Esophagus (tissue), 2 donors: ENCODE results near the gene FAIM2. TPM values are rescaled to one million over a fixed set of nuclear protein-coding genes. Genes with fewer than 3 reads are reported as not detected.

ENCODE experiments used
- H3K27ac ChIP-seq, 2 donors: one replicate each; pipeline ENCODE4 v1.5.1; 2013; ENCODE audit warnings: low read depth in 2 of 2, mild to moderate bottlenecking in 2 of 2, inconsistent platforms in 1 of 2, low read length in 1 of 2, moderate library complexity in 1 of 2
- H3K27me3 ChIP-seq, 2 donors: one replicate each; pipeline ENCODE4 v1.6.1; 2013; ENCODE audit warnings: low read length in 2 of 2, control low read depth in 1 of 2, mild to moderate bottlenecking in 1 of 2; ENCODE audit not compliant: insufficient read depth in 2 of 2, control insufficient read depth in 1 of 2
- H3K36me3 ChIP-seq, 2 donors: one replicate each; pipeline ENCODE4 v1.6.1; 2013; ENCODE audit warnings: low read length in 1 of 2; ENCODE audit not compliant: control insufficient read depth in 2 of 2, insufficient read depth in 2 of 2
- H3K4me1 ChIP-seq, 2 donors: one replicate each; pipeline ENCODE4 v1.6.1; 2013; ENCODE audit warnings: low read length in 1 of 2; ENCODE audit not compliant: control insufficient read depth in 2 of 2, insufficient read depth in 2 of 2
- H3K4me3 ChIP-seq, 2 donors: one replicate each; pipeline ENCODE4 v1.5.1; 2013; ENCODE audit warnings: low read length in 2 of 2, mild to moderate bottlenecking in 2 of 2, low read depth in 1 of 2, moderate library complexity in 1 of 2
- H3K9me3 ChIP-seq, 2 donors: one replicate each; pipeline ENCODE4 v1.6.1; 2013; ENCODE audit warnings: mild to moderate bottlenecking in 2 of 2, low read depth in 1 of 2, low read length in 1 of 2, moderate library complexity in 1 of 2; ENCODE audit not compliant: control insufficient read depth in 2 of 2, insufficient read depth in 1 of 2
- WGBS, 2 donors: extraction: QIAGEN DNeasy Blood & Tissue Kit; methylation state at CpG; one replicate each; pipeline ENCODE4 v1.1.7; 2013; 5-methylcytosine and 5-hydroxymethylcytosine counted together
- polyA plus RNA-seq, 2 donors: library from polyadenylated mRNA; stranded (reverse); fragments of 200-250 nt; gene quantifications; one replicate each; pipeline ENCODE4 v1.2.3, GENCODE V29; 2013
- donor health status: healthy with polysubstance abuse.
- donor health status: Bipolar disorder and iron deficiency.

The FAIM2 gene
- polyA plus RNA-seq, 2 donors = 0.36 to 0.39 TPM

DNA sequence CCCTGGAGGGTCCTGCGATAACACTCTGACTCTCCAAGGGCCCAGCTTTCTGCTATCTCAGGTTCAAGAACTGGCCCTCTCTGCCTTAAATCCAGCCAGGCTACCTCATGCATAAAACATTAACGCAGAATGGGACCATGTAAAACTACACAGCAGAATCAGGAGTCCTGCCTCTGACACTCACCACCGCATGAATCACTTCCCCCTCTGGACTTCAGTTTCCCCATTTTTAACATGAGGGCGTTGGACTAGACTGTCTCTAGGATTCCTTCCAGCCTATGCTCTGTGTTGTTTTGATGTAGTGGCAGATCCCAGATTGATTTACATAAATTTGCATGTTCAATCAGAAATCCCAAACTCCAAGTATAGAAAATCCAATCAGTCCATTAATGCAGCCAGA is 78.8 kb downstream of the FAIM2 start:
- WGBS, 2 donors = 51 to 66% methylated on average over 4 of the region's 4 CpGs

DNA sequence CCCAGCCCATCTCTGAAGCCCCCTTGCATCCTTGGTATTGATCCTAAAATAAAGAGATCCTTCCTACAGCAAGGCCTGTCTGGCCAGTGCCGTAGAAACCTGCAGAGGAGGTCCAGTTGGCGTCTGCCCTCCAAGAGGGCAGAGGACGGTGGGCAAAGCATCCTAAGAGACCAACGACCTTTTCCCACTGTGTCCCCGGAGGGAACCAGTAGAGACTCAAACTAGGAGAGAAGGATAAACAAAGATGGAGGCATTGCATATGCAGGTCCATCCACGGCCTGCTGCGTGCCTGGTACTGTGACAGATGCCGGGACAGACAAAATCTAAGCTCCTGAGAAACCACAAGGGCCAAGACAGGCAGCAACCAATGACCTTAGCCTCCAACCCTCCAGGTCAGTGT is 79.3 kb downstream of the FAIM2 start:
- Histone ChIP-seq H3K4me3 (no peak overlapping the region), H3K27ac (peak overlapping the region in 1 of 2 donors; percentile 24), H3K4me1 (peaks cover 2 to 15% of the 10 kb centered on the region in 2 donors), H3K9me3 (no peaks in the 10 kb centered on the region), H3K27me3 (no peaks in the 10 kb centered on the region), H3K36me3 (no peaks in the 10 kb centered on the region)
- 83 to 88% methylated on average over 8 of the region's 8 CpGs for WGBS, 2 donors

More for the DNA sequence above, 78.8 kb downstream of the FAIM2 start:
- H3K9me3 ChIP-seq = no peaks in the 10 kb centered on the region
- H3K36me3 ChIP-seq = no peaks in the 10 kb centered on the region
- H3K27me3 ChIP-seq = no peaks in the 10 kb centered on the region
- H3K4me3 ChIP-seq = no peak overlapping the region
- H3K27ac ChIP-seq = peak overlapping the region in 1 of 2 donors; percentile 24
- peaks cover 2 to 15% of the 10 kb centered on the region in 2 donors for H3K4me1 ChIP-seq

GRCh38 chr12:49823951-49824350 is 79.7 kb downstream of the FAIM2 start:
- Histone ChIP-seq H3K4me3 (no peak overlapping the region), H3K4me1 (peaks cover 2 to 13% of the 10 kb centered on the region in 2 donors), H3K36me3 (no peaks in the 10 kb centered on the region), H3K27ac (no peak overlapping the region), H3K27me3 (no peaks in the 10 kb centered on the region), H3K9me3 (no peaks in the 10 kb centered on the region)
- WGBS, 2 donors = 75 to 86% methylated on average over 6 of the region's 6 CpGs

GRCh38 chr12:49823350-49823749 is 80.3 kb downstream of the FAIM2 start:
- Histone ChIP-seq H3K27me3 (no peaks in the 10 kb centered on the region), H3K27ac (no peak overlapping the region), H3K9me3 (no peaks in the 10 kb centered on the region), H3K4me3 (no peak overlapping the region), H3K4me1 (peaks cover 2 to 10% of the 10 kb centered on the region in 2 donors), H3K36me3 (no peaks in the 10 kb centered on the region)
- 71 to 78% methylated on average over 1 of the region's 1 CpG for WGBS, 2 donors

DNA sequence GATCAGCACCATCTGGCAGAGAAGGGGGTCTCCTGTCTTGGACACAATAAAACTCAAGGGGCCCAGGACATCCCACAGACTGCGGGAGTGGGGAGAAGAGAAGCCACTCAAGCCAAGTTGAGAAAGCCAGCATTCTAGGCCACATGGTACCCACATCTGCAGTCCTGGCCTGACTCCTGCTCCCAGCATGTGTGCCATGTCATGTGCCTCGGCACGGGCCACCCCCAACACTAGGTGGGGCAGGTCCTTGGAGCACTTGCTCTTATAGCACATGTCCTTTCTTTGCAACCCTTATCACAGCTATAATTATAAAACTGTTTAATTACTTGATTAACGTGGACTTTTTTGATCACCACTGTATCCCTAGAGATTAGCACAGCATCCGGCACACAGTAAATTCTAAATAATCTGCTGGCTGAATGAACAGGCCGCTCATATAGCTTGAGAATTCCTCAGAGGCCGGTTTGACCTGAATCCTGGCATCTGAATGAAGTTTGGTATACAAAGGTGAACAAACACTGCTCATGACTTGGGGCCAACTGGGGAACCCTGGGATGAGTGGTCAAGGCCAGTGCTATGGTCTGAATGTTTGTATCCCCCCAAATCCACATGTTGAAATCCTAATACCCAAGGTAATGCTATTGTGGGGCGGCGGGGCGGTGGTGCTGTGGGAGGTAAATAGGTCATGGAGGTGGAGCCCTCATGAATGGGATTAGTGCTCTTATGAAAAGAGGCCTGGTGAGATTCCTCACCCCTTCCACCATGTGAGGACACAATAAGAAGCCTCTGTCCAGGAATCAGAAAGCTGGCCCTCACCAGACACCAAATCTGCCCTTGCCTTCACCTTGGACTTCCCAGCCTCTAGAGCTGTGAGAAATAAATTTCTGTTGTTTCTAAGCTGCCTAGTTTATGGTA is 82.1 kb downstream of the FAIM2 start:
- Histone ChIP-seq H3K9me3 (no peaks in the 10 kb centered on the region), H3K4me1 (peaks cover 2 to 6% of the 10 kb centered on the region in 2 donors), H3K27me3 (no peaks in the 10 kb centered on the region), H3K27ac (peak overlapping the region in 1 of 2 donors; percentile 16), H3K36me3 (no peaks in the 10 kb centered on the region), H3K4me3 (no peak overlapping the region)
- 69 to 74% methylated on average over 10 of the region's 10 CpGs for WGBS, 2 donors

DNA sequence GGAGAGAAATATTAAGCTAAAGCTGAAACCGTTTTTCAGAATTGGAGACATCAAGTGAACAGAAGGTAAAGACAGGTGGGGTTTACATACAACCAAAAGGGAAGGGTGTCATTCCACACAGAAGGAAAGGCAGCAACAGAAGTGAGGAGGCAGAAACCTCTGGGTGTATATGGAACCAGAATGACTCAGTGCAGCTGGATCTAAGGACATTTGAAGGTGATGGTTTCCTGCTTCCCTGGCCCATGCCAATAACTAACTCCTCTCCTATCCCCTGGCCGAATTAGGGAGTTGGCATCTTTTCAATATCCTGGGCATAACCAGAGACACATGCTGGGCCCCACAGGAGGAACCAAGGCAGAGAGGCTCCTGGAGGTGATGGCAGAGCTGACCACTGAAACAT is 83.9 kb downstream of the FAIM2 start:
- 51 to 58% methylated on average over 2 of the region's 2 CpGs for WGBS, 2 donors
- no peaks in the 10 kb centered on the region for H3K9me3 ChIP-seq
- no peaks in the 10 kb centered on the region for H3K27me3 ChIP-seq
- H3K4me1 ChIP-seq = peaks cover 0 to 6% of the 10 kb centered on the region in 2 donors
- no peaks in the 10 kb centered on the region for H3K36me3 ChIP-seq
- no peak overlapping the region for H3K27ac ChIP-seq
- no peak overlapping the region for H3K4me3 ChIP-seq

GRCh38 chr12:49818241-49818895 is 85.3 kb downstream of the FAIM2 start:
- Histone ChIP-seq H3K27ac (no peak overlapping the region), H3K36me3 (no peaks in the 10 kb centered on the region), H3K9me3 (no peaks in the 10 kb centered on the region), H3K27me3 (no peaks in the 10 kb centered on the region), H3K4me1 (peaks cover 0 to 3% of the 10 kb centered on the region in 2 donors), H3K4me3 (no peak overlapping the region)
- 64 to 72% methylated on average over 7 of the region's 7 CpGs for WGBS, 2 donors

Other genes starting within 250 kb of the FAIM2 start
- gene FMNL3, start 196.5 kb downstream of the FAIM2 start, polyA plus RNA-seq = 1 to 10 TPM; 1.4 to 1.7 TPM
- gene TMBIM6, start 162.3 kb downstream of the FAIM2 start, polyA plus RNA-seq = 100 to 1,000 TPM; 169 to 252 TPM
- gene NCKAP5L, start 75.5 kb downstream of the FAIM2 start, polyA plus RNA-seq = 1 to 10 TPM; 3.1 to 8.4 TPM
- 1 to 10 TPM; 2.3 to 2.6 TPM for gene BCDIN3D, start 60.8 kb downstream of the FAIM2 start, polyA plus RNA-seq
- gene AQP2, start 46.8 kb upstream of the FAIM2 start, polyA plus RNA-seq = not detected
- gene AQP5, start 58.0 kb upstream of the FAIM2 start, polyA plus RNA-seq = 10 to 100 TPM in 1 of 2 donors, 1 to 10 TPM in 1; 3.1 to 48.8 TPM
- under 1 TPM; 0.02 to 0.08 TPM for gene AQP6, start 69.0 kb upstream of the FAIM2 start, polyA plus RNA-seq
- gene RACGAP1, start 121.6 kb upstream of the FAIM2 start, polyA plus RNA-seq = 10 to 100 TPM in 1 of 2 donors, 1 to 10 TPM in 1; 6.0 to 16.8 TPM
- gene ASIC1, start 153.7 kb upstream of the FAIM2 start, polyA plus RNA-seq = 1 to 10 TPM; 1.4 to 2.1 TPM
- 10 to 100 TPM in 1 of 2 donors, 1 to 10 TPM in 1; 9.8 to 17.8 TPM for gene SMARCD1, start 181.4 kb upstream of the FAIM2 start, polyA plus RNA-seq
- under 1 TPM; 0.29 to 0.32 TPM for gene GPD1, start 200.1 kb upstream of the FAIM2 start, polyA plus RNA-seq
- gene COX14, start 208.3 kb upstream of the FAIM2 start, polyA plus RNA-seq = 10 to 100 TPM; 22.8 to 56.8 TPM